SU-DHL-6 (cell line): ENCODE results near the gene NOM1.

Experiments
- H2AFZ ChIP-seq: fragments of 200-600 bp; sonication (generic); 2 replicates; pipeline ENCODE4 v1.6.1; 2014; ENCODE audit warnings: low read depth, mild to moderate bottlenecking, moderate library complexity, mixed read lengths, antibody characterized with exemption, low read length; ENCODE audit not compliant: severe bottlenecking
- H3F3A ChIP-seq: fragments of 200-600 bp; shearing (Covaris generic); 2 replicates; pipeline ENCODE4 v1.6.0; 2016; ENCODE audit warnings: antibody characterized with exemption, mild to moderate bottlenecking; ENCODE audit not compliant: insufficient read depth
- H3K27ac ChIP-seq: fragments of 200-600 bp; sonication (generic); 2 replicates; pipeline ENCODE4 v1.5.1; 2016; ENCODE audit warnings: low read depth, mild to moderate bottlenecking, low read length, moderate library complexity, mixed read lengths
- H3K27me3 ChIP-seq: fragments of 200-600 bp; sonication (generic), shearing (Covaris generic); 2 replicates; pipeline ENCODE4 v1.6.0; 2014; ENCODE audit warnings: mild to moderate bottlenecking, low read length
- H3K36me3 ChIP-seq: fragments of 200-600 bp; sonication (generic); 2 replicates; pipeline ENCODE4 v1.6.1; 2014; ENCODE audit warnings: mild to moderate bottlenecking, low read length, mixed read lengths
- H3K4me2 ChIP-seq: fragments of 300-600, 200-600 bp; shearing (Covaris generic), sonication (generic); 2 replicates; pipeline ENCODE4 v1.6.0; 2014; ENCODE audit warnings: low read length, low read depth, mild to moderate bottlenecking; ENCODE audit not compliant: poor library complexity, severe bottlenecking
- H3K4me3 ChIP-seq: fragments of 200-600 bp; sonication (generic); 2 replicates; pipeline ENCODE4 v1.5.1; 2014; ENCODE audit warnings: antibody characterized with exemption, low read length, mild to moderate bottlenecking, mixed read lengths; ENCODE audit not compliant: insufficient read depth, poor library complexity, severe bottlenecking
- H3K79me2 ChIP-seq: fragments of 200-600 bp; sonication (generic); 2 replicates; pipeline ENCODE4 v1.6.1; 2014; ENCODE audit warnings: mild to moderate bottlenecking, low read length, moderate library complexity; ENCODE audit not compliant: insufficient read depth
- H3K9ac ChIP-seq: fragments of 200-600 bp; sonication (generic); 2 replicates; pipeline ENCODE4 v1.7.0; 2014; ENCODE audit warnings: mild to moderate bottlenecking, low read length
- H3K9me2 ChIP-seq: fragments of 200-600 bp; sonication (generic); replicated peaks from 2 replicates; pipeline ENCODE4 v1.6.1; 2014; ENCODE audit warnings: low read length; ENCODE audit not compliant: insufficient read depth
- H3K9me3 ChIP-seq: fragments of 200-600 bp; sonication (generic); 2 replicates; pipeline ENCODE4 v1.6.1; 2014; ENCODE audit warnings: low read length, mixed read lengths; ENCODE audit not compliant: insufficient read depth
- H4K20me1 ChIP-seq: fragments of 200-600 bp; sonication (generic); 2 replicates; pipeline ENCODE4 v1.6.1; 2014; ENCODE audit warnings: low read depth, mild to moderate bottlenecking, antibody characterized with exemption, low read length, moderate library complexity, mixed read lengths
- EZH2phosphoT487 ChIP-seq: fragments of 200-600 bp; sonication (generic), shearing (Covaris generic); conservative IDR thresholded peaks from 2 replicates; pipeline ENCODE4 v1.6.1; 2018; ENCODE audit warnings: mild to moderate bottlenecking, antibody characterized with exemption, low read length, moderate library complexity, mixed read lengths
- TF ChIP-seq, protein P1 (sequence below): fragments of 200-600 bp; sonication (generic); IDR thresholded peaks from one replicate; pipeline ENCODE4 v1.5.1; 2017; ENCODE audit warnings: antibody characterized with exemption, mild to moderate bottlenecking, low read length, moderate library complexity; ENCODE audit not compliant: insufficient read depth, poor library complexity, severe bottlenecking

The NOM1 gene

DNA sequence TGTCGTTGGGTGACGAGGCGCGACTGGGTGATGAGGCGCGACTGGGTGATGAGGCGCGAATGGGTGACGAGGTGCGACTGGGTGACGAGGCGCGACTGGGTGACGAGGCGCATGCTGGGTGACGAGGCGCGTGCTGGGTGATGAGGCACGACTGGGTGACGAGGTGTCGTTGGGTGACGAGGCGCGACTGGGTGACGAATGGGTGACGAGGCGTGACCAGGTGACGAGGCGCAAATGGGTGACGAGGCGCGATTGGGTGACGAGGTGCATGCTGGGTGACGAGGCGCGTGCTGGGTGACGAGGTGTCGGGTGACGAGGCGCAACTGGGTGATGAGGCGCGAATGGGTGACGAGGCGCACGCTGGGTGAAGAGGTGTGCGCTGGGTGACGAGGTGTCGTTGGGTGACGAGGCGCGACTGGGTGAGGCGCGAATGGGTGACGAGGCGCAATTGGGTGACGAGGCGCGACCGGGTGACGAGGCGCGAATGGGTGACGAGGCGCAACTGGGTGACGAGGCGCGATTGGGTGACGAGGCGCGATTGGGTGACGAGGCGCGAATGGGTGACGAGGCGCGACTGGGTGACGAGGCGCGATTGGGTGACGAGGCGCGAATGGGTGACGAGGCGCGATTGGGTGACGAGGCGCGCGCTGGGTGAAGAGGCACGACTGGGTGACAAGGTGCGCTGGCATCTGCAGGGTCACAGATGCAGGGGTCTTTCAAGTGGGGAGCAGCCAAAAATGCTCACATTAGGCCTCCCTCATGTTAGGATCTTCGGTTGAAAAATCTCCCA is 7.9 kb upstream of the NOM1 start:
- H3K4me3 ChIP-seq, result no peak overlapping the region
- TF ChIP-seq, protein P1, sequence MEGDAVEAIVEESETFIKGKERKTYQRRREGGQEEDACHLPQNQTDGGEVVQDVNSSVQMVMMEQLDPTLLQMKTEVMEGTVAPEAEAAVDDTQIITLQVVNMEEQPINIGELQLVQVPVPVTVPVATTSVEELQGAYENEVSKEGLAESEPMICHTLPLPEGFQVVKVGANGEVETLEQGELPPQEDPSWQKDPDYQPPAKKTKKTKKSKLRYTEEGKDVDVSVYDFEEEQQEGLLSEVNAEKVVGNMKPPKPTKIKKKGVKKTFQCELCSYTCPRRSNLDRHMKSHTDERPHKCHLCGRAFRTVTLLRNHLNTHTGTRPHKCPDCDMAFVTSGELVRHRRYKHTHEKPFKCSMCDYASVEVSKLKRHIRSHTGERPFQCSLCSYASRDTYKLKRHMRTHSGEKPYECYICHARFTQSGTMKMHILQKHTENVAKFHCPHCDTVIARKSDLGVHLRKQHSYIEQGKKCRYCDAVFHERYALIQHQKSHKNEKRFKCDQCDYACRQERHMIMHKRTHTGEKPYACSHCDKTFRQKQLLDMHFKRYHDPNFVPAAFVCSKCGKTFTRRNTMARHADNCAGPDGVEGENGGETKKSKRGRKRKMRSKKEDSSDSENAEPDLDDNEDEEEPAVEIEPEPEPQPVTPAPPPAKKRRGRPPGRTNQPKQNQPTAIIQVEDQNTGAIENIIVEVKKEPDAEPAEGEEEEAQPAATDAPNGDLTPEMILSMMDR, result no peak
- TF ChIP-seq EZH2phosphoT487, result no peak
- no peak overlapping the region for H3K9ac ChIP-seq
- H3K27ac ChIP-seq, result no peak overlapping the region
- H3F3A ChIP-seq, result no peaks in the 10 kb centered on the region
- no peaks in the 10 kb centered on the region for H3K9me2 ChIP-seq
- no peaks in the 10 kb centered on the region for H4K20me1 ChIP-seq
- no peaks in the 10 kb centered on the region for H3K36me3 ChIP-seq
- H3K9me3 ChIP-seq, result no peaks in the 10 kb centered on the region
- H3K4me2 ChIP-seq, result no peak overlapping the region
- no peak overlapping the region for H2AFZ ChIP-seq
- no peaks in the 10 kb centered on the region for H3K27me3 ChIP-seq
- no peaks in the 10 kb centered on the region for H3K79me2 ChIP-seq

DNA sequence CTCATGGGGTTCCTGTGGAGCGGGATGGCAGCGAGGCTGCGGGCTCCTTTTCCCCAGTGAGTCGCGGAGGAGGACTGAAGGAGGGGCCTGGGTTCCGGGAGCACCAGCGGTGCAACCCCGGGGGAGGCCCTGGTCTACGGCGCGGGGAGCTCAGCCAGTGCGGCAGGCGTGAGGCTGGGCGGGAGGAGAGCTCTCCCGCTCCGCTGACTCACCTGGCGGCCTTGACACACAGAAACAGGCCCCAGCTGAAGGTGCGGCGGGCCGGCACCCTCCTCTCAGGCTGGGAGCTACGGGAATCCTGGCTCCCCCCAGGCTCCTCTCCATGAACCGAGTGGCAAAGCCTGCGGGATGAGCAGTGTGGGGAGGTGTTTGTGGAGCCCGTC is 6.8 kb upstream of the NOM1 start:
- no peaks in the 10 kb centered on the region for H4K20me1 ChIP-seq
- H3K4me2 ChIP-seq, result no peak overlapping the region
- no peak for TF ChIP-seq EZH2phosphoT487
- TF ChIP-seq, protein P1, result no peak
- no peaks in the 10 kb centered on the region for H3F3A ChIP-seq
- H3K79me2 ChIP-seq, result no peaks in the 10 kb centered on the region
- H2AFZ ChIP-seq, result no peak overlapping the region
- no peak overlapping the region for H3K9ac ChIP-seq
- no peaks in the 10 kb centered on the region for H3K9me2 ChIP-seq
- H3K27ac ChIP-seq, result no peak overlapping the region
- no peak overlapping the region for H3K4me3 ChIP-seq
- H3K27me3 ChIP-seq, result no peaks in the 10 kb centered on the region
- H3K9me3 ChIP-seq, result no peaks in the 10 kb centered on the region
- no peaks in the 10 kb centered on the region for H3K36me3 ChIP-seq

DNA sequence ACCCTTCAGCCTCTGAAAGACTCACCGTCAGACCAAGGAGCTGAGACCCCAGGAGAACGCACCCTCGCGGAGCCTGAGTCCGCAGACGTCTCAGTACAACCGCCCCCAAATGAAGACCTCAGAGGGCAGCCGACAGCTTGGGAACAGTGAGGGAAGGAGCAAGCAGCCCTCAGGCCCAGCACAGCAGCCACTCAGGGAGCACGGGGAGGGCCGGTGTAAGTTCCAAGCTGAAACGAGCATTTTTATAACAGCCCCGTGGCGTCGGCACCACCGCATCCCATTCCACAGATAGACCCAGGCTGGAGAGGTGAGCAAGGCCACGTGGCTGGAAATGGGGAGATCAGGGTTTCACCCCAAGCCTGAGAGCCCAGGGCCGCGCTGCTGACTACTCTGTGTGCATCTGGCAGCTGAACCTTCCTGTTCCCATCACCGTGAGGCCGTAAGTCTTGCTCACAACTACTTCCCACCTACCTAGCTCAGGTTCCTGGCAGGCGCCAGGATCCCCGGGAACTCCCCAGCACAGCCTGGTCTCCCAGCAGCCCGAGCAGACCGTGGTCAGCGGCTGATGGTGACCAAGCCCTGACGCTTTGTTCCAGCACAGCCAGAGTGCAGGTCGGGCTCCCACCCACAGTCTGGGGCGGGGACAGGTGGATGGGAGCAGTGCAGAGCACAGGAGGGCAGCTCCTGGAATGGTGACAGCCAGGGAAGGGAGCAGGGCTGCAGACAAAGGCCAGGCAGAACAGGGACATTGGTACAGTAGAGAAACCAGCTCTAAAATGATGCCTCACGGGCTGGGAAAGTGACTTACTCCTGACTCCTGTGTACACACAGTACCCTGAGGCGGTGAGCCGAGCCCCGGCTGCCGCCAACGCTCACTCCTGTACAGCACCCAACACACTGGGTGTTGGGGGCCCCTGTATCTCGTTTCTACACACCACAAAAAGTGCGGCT is 6.1 kb upstream of the NOM1 start:
- no peaks in the 10 kb centered on the region for H3K27me3 ChIP-seq
- H3K4me3 ChIP-seq, result no peak overlapping the region
- H3K27ac ChIP-seq, result no peak overlapping the region
- no peaks in the 10 kb centered on the region for H3K9me3 ChIP-seq
- TF ChIP-seq, protein P1, result no peak
- no peak for TF ChIP-seq EZH2phosphoT487
- H3F3A ChIP-seq, result no peaks in the 10 kb centered on the region
- no peaks in the 10 kb centered on the region for H3K9me2 ChIP-seq
- H3K9ac ChIP-seq, result no peak overlapping the region
- H2AFZ ChIP-seq, result no peak overlapping the region
- H3K4me2 ChIP-seq, result no peak overlapping the region
- no peaks in the 10 kb centered on the region for H4K20me1 ChIP-seq
- H3K36me3 ChIP-seq, result no peaks in the 10 kb centered on the region
- H3K79me2 ChIP-seq, result no peaks in the 10 kb centered on the region
